GM19324 (cell line): Measurements from ENCODE around the gene SEMA3F.
"Not testable (repeated sequence)": the region's sequence is repeated elsewhere in the genome, so short reads cannot be mapped to it uniquely, and the experiment has no call there.

Source experiments
- ATAC-seq: cut with Tn5 transposase; IDR thresholded peaks from one replicate; pipeline ENCODE4 v1.9.1; 2021; ENCODE audit warnings: mild to moderate bottlenecking, moderate library complexity; ENCODE audit not compliant: unreplicated experiment, low FRiP score

SEMA3F gene

DNA sequence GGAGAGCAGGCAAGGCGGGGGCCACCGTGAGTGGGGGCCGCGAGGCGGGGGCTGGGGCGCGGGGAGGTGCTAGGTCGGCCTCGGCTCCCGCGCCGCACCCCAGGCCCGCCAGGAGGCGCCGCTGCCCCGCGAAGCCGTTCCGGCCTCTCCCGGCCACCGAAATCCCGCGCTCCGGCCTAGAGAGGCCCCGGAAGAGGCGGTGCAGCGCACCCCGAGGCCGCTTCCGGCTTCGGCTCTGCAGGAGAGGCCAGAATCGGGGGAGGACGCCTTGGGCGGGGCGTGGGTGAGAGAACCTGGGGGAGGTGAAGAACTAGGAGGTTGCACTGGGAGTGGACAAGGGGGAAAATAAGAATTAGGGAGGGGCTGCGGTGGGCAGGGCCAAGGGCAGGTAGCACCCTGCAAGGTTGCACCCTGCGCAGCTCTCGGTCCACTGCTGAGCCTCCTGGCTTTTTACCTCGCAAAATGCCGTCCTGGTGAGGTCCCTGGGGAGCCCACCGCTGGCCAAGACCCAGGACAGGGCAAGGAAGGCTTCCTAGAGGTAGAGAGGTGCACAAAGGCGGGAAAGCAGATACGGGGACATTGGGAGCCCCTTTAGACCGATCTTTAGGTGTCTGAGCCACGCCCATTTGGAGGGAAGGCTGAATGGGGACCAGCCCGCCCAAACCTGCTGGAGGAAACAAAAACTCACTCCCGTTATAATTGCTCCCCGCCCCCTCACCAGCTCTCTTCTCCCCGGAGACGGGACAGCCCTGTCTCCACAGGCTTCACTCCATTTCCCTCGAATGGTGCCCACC is 72.5 kb downstream of the SEMA3F start:
- peak; percentile 81 for ATAC-seq

DNA sequence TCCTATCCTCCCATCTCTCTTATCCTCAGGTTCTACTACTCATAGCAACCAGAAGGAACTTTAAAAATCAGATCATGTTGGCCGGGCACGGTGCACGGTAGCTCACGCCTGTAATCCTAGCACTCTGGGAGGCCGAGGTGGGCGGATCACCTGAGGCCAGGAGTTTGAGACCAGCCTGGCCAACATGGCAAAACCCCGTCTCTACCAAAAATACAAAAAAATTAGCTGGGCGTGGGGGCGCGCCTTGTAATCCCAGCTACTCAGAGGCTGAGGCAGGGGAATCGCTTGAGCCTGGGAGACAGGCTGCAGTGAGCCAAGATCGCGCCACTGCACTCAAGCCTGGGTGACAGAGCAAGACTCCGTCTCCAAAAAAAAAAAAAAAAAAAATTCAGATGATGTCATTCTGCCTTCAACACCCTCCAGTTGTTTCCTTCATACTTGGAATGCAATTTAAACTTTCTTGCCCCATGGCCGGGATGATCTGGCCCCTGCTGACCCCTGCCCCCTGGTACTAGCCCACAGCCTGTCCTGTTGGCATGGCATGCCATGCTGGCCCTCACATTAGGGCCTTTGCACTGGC is 73.2 kb downstream of the SEMA3F start:
- not testable (repeated sequence) for ATAC-seq

DNA sequence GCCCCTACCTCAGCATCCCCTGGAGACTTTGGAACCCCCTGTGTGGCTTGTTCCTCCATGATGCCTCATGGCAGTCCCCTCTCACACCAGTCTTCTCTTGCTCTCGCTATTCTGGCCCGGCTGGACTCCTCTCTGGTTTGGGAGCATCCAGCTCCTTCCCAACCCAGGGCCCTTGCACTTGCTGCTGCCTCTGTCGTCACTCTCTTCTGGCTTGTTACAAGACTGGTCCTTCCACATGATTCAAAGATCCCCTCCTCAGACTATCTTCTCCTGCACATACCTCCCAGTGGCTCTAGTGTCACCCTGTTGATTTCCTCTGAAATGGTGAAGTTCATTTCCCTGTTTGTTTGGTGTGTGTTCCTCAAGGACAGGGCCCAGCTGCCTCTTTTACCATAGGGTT is 74.4 kb downstream of the SEMA3F start:
- no peak for ATAC-seq

DNA sequence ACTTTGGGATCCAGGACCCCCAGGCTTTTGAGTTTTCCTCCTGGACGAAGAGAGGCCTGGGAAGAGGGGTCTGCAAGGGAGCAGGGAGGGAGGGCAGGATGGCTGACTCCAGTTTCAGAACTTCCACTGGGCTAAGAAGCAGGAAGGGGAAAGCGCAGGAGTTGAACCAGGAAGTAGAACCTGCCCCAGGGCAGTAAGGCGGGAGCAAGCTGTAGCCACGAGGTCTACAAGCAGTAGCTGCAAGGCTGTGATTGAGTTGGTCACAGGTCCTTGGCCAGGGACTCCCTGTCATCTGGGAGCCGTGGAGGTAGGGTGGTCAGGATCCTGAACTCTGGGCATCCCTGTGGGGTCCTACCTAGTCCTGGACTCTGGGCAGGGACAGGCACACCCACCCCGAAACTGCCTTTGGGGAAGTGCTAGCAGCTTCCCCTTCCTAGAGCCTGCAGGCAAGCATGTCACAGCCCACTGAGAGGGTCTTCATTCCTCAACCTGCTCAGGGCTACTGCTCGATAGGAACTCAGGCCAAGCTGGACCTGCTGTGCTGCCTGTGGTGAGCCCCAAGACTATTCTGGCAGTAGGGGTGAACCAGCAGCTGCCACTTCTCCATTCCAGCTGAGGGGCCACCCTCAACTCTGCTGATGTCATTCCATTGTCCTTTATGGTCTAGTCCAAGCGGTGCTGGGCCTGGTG is 75.1 kb downstream of the SEMA3F start:
- no peak for ATAC-seq

DNA sequence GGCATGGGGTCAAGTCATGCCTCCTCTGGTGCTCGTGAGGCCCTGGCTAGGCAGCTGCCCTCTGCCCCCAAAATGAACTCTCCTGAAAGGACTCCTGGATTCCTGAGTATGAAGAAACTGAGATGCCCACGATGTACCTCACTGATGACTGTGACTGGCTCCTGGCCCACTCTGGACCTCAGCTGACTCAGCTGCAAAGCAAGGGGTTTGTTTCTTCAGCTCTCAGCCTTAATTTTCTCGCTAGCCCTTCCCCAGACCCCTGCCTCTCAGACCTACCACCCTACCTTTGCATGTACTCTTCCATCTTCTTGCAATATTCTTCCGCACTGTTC is 75.6 kb downstream of the SEMA3F start:
- no peak for ATAC-seq

DNA sequence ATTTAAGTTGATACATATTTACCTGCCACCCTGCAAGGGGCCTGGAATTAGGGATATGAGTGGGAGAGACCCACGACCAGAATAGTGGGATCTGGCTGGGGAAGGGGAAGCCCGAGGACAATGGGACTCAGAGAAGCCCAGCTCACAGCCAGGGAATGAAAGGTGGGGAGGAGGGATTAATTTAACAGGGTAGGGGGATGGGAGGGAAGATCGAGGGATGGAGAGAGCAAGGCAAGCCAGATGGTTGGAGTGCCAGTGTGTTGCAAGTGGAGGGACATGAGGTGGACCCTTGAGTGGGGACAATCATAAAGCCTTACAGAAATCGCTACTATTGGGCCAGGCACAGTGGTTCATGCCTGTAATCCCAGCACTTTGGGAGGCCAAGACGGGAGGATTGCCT is 76.5 kb downstream of the SEMA3F start:
- no peak for ATAC-seq

DNA sequence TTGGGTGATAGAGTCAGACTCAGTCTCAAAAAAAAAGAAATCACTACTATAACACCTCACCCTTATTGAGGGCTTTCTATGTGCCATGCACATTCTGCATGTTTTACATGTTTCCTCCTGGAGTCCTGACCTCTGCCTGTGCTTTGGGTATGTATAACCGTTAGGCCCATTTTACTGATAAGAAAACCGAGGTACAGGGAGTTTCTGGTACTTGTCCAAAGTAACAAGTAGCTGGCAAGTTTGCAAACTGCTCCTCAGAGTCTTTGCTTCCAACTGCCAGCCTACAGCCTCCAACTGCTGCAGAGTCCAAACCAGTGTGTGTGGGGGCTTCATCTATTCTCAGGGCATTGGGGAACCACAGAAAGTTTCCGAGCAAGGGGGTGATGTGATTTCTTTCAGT is 77.2 kb downstream of the SEMA3F start:
- no peak for ATAC-seq

DNA sequence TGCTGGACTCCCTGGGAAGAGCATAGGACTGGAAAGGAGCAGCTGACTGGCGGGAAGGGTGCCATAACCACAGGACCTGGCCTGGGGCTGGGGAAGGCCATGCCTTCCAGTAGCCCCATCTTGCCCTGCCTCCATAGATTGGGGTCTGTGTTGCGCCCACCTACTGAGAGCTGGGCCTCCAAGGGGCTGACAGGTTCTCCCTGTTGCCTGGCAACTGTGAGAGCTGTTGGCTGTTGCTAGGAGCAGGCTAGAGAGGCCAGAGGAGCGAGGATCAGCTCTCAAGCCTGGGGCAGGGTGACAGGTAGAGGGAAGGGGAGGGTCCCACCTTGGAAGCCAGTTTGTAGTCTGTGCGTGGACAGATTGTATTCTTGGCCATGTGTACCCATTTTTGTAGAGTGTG is 78.1 kb downstream of the SEMA3F start:
- ATAC-seq: no peak

DNA sequence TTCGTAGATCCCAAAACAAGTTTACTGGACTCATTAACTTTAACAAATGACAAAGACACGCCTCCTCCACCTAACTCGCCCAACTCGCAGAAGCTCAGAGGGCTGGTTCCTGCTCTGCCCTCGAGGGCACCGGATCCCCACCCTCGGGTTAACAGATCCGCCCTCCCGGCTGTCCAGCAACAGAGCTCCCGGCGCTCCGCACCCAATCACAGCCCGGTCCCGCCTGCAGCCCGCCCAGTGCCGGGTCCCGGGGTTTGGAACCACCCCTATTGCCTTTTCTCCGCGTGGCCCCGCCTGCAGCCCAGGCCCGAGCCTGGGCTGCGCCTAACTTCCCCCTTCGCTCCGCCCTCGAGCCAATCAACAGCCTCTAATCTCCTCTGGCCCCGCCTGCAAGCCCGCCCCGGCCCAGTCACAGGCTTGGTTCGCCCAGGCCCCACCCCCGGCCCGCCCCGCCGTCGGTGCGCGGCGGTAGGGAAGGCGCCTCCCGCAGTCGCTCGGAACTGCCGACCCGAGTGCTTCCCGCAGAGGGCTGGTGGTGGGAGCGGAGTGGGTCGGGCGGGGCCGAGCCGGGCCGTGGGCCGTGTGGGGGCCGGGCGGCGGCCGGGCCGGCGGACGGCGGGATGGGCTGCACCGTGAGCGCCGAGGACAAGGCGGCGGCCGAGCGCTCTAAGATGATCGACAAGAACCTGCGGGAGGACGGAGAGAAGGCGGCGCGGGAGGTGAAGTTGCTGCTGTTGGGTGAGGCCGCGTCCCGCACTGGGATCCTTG is 80.8 kb downstream of the SEMA3F start, which contains the start of gene GNAI2:
TSS of gene GNAI2 (plus strand) at position 489 of the 768 bp plus-strand sequence. CDS start at position 621, 132 bp downstream.
- peak; percentile 97 for ATAC-seq

DNA sequence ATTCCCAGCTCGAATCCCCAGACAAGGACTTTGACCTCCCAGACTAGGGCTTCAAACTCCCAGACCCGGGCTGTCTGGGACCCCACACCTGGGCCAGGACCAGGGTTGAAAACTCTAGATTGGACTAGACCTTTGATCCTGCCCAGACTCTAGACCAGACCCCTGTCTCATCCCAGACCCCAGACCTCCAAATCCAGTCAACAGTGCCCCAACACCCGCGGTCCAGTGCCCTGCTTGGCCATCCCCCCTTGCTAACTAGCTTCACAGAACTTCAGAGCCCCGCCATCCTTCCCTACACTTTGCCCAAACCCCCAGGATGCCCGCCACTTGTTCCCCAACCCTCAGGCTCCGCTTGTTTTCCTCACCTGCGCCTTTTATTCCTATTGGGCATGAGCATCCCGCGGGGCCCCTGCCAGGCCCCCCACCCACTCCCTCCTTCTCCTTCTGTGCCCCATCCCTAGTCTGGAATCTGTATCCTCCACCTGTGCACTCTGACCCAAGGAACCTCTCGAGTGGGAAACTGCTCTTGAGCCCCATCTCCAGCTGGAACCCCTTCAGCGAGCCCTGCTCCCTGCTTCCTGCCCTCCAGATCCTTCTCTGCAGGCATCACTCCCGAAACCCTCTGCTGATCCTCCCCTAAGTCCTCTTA is 81.5 kb downstream of the SEMA3F start:
- ATAC-seq: no peak

DNA sequence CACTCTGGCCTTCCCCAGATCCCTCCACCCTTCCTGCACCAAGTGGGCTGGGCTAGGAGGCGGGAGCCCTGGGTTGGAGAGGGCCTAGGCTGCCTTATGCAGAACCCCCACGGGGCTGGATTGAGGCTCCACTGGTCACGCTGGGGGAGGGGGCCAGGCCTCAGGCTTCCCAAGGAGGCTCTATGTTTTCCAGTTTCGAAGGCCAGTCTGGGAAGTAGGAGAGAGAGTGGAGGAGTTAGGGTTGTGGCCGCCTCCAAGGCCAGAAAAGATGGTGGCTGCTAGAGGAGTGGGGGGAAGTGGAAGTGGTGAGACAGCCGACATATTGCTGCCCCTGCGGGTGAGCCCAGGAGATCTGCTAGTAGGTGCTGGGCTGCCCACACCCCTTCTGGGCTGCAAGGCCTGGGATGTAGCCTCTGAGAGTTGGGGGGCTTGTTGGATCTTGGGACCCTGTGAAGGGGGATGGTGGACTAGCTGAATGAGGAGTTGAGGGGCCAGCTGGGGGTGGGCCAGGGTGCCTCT is 82.1 kb downstream of the SEMA3F start:
- no peak for ATAC-seq

DNA sequence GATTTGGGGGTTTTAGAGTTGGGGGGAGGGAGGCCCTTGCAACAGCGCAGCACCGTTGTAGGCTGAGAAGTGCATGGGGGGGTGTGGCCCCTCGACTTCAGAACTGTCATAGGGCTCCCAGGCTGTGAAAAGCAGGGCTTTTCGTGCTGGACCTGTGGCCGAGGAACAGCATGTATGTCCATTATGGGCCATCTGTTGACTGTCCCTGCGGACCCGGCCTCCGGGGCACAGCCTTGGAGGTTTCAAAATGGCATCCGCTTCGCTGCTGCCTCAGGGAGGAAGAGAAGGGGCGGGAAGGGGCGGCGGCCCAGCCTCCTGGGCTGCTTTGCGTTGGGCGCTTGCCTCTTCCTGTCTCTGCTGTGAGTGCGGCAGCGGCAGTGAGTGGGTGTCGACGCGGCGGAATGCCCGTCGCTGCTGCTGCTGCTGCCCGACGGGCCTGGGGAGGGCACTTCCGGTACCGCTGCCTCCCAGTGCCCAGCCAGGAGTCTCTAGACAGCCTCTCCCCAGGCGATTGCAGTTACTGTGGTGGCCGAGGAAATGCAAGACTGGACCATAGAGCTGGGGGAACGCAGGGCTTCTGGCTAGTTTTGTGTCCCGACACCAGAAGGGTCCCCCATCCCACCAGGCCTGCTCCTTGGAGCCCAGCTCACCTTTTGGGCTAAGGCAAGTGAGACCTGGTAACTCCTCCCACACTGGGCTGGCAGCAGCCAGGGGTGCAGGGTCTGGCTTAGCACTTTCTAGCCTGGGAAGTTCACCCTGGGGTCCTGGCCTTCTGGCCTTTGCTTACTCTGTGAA is 82.8 kb downstream of the SEMA3F start:
- ATAC-seq: peak; percentile 28

DNA sequence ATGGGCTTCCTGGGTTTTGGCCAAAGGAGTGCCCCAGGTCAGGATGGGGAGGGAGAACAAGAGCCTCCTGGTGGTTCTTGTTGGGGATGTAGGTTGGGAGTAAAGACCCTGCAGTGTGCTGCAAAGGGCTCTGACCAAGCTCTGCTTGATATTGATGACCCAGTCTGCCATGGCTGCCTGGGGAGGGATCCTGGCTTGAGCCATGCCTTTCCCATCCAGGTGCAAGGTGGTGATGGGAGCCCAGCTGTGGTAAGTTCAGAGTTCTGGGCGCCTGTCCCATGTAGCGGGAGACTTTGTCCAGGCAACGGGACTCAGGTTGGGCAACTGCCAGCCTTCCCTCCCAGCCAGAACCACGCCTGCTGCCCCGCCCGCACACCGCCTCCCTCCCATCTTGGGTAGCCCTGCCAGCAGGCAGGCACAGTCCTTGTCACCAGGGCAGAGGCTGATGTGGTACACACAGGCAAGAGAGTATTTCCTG is 83.5 kb downstream of the SEMA3F start:
- no peak for ATAC-seq
